IMR-90 (cell line): ENCODE measurements around the gene MTIF2.
"Not testable (repeated sequence)": the region's sequence is repeated elsewhere in the genome, so short reads cannot be mapped to it uniquely, and the experiment has no call there.

Source experiments
- CEBPB ChIP-seq: IDR thresholded peaks from 2 replicates; pipeline ENCODE4 v1.6.1; 2012; ENCODE audit warnings: low read depth, low read length, improper control_type of control experiment
- ELK1 ChIP-seq: fragments of 150-350 bp; IDR thresholded peaks from 2 replicates; pipeline ENCODE4 v1.6.1; 2016; ENCODE audit warnings: low read depth, mild to moderate bottlenecking, low read length, moderate library complexity, borderline replicate concordance
- FOS ChIP-seq: fragments of 150-350 bp; IDR thresholded peaks from 2 replicates; pipeline ENCODE4 v1.6.1; 2016; ENCODE audit warnings: low read depth, low read length
- NFE2L2 ChIP-seq: fragments of 150-350 bp; IDR thresholded peaks from 2 replicates; pipeline ENCODE4 v1.6.1; 2016; ENCODE audit warnings: low read depth, mild to moderate bottlenecking, low read length
- POLR2A ChIP-seq: IDR thresholded peaks from 2 replicates; pipeline ENCODE4 v1.6.1; 2012; ENCODE audit warnings: mild to moderate bottlenecking, low read depth, low read length
- RAD21 ChIP-seq: IDR thresholded peaks from 2 replicates; pipeline ENCODE4 v1.6.1; 2012; ENCODE audit warnings: low read length, improper control_type of control experiment
- RCOR1 ChIP-seq: IDR thresholded peaks from 2 replicates; pipeline ENCODE4 v1.6.1; 2012; ENCODE audit warnings: mild to moderate bottlenecking, low read length, improper control_type of control experiment; ENCODE audit not compliant: insufficient replicate concordance
- RFX5 ChIP-seq: IDR thresholded peaks from 2 replicates; pipeline ENCODE4 v1.8.0; 2012; ENCODE audit warnings: low read depth, mild to moderate bottlenecking, low read length, moderate library complexity
- SMC3 ChIP-seq: fragments of 150-350 bp; IDR thresholded peaks from 2 replicates; pipeline ENCODE4 v1.6.1; 2016; ENCODE audit warnings: low read depth, mild to moderate bottlenecking, antibody characterized with exemption, low read length, moderate library complexity
- USF2 ChIP-seq: fragments of 150-350 bp; IDR thresholded peaks from 2 replicates; pipeline ENCODE4 v1.6.1; 2017; ENCODE audit warnings: mild to moderate bottlenecking, antibody characterized with exemption, low read length, low read depth
- TF ChIP-seq, protein P1 (sequence below): conservative IDR thresholded peaks from 2 replicates; pipeline ENCODE4 v1.5.1; 2012; ENCODE audit warnings: mild to moderate bottlenecking, low read depth, low read length, improper control_type of control experiment

- not testable (repeated sequence) for TF ChIP-seq RAD21, SMC3, POLR2A, ELK1, CEBPB, RCOR1, NFE2L2, FOS, RFX5, USF2
- TF ChIP-seq, protein P1, sequence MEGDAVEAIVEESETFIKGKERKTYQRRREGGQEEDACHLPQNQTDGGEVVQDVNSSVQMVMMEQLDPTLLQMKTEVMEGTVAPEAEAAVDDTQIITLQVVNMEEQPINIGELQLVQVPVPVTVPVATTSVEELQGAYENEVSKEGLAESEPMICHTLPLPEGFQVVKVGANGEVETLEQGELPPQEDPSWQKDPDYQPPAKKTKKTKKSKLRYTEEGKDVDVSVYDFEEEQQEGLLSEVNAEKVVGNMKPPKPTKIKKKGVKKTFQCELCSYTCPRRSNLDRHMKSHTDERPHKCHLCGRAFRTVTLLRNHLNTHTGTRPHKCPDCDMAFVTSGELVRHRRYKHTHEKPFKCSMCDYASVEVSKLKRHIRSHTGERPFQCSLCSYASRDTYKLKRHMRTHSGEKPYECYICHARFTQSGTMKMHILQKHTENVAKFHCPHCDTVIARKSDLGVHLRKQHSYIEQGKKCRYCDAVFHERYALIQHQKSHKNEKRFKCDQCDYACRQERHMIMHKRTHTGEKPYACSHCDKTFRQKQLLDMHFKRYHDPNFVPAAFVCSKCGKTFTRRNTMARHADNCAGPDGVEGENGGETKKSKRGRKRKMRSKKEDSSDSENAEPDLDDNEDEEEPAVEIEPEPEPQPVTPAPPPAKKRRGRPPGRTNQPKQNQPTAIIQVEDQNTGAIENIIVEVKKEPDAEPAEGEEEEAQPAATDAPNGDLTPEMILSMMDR: not testable (repeated sequence)
These were observed 9.4 kb downstream of the MTIF2 start for GRCh38 chr2:55259586-55259985.
